K562 (cell line): ENCODE results near the gene MFAP3. TPM values are rescaled to one million over a fixed set of nuclear protein-coding genes. Genes with fewer than 3 reads are reported as not detected.

Experiments
- FOXA1 ChIP-seq: fragments of 450-650 bp; IDR thresholded peaks from 2 replicates; pipeline ENCODE4 v1.6.1; 2016; ENCODE audit warnings: mild to moderate bottlenecking, borderline replicate concordance
- MAFG ChIP-seq: fragments of 450-650 bp; conservative IDR thresholded peaks from 2 replicates; pipeline ENCODE4 v1.6.1; 2016; ENCODE audit warnings: missing genetic modification characterization, missing compliant biosample characterization
- ZNF184 ChIP-seq: sonication (generic); formaldehyde crosslinking; IDR thresholded peaks from 2 replicates; pipeline ENCODE4 v1.5.0; 2020; ENCODE audit warnings: missing genetic modification reagents
- ZNF318 ChIP-seq, 2 experiments: fragments of 450-650 bp; IDR thresholded peaks; 2 replicates each; pipeline ENCODE4 v1.6.1; 2016; ENCODE audit warnings: mild to moderate bottlenecking in 2 of 2, borderline replicate concordance in 1 of 2, low read depth in 1 of 2, moderate library complexity in 1 of 2
- ZNF395 ChIP-seq: fragments of 200-800 bp; sonication (Bioruptor generic); IDR thresholded peaks from 2 replicates; pipeline ENCODE4 v1.6.1; 2017; ENCODE audit warnings: missing genetic modification characterization, missing compliant biosample characterization
- polyA plus RNA-seq, 8 experiments: library from polyadenylated mRNA; depleted of rRNA in 4 of 8; stranded (reverse) in 5 of 8; unstranded in 3 of 8; fragments of >200 nt; fragmentation: Nextera tagmentation in 2 of 8; fragmentation: Illumina TruSeq in 1 of 8; extraction: Ambion mirVana in 2 of 8; extraction: Trizol in 1 of 8; gene quantifications; 2 replicates each; pipeline versions ENCODE4 v1.2.1 to v1.2.3, GENCODE V29; 2011 to 2014; ENCODE audit warnings: inconsistent platforms in 1 of 8, missing spikeins in 1 of 8
- total RNA-seq, 7 experiments: library from RNA; depleted of rRNA in 6 of 7; stranded (reverse); fragments of >200 nt in 6 of 7; fragmentation: Illumina TruSeq in 2 of 7; extraction: Trizol in 2 of 7; gene quantifications; 2 replicates each; pipeline versions ENCODE4 v1.2.1 to v1.2.3, GENCODE V29; 2011 to 2021; ENCODE audit warnings: low replicate concordance in 1 of 7

MFAP3 gene
- total and polyA plus RNA-seq, 9 of the 15 experiments (the other 6 are each of a cell fraction or from before 2014, with no cell fraction given) = 9.5 to 39.1 (median 20.7) TPM

GRCh38 chr5:153998010-153998409 lies 40.8 kb upstream of the MFAP3 start (continued):
- TF ChIP-seq ZNF318 (IDR thresholded peaks at IDR 0.05; ENCODE audit: borderline replicate concordance in 1 of 2, low read depth in 1 of 2) (no peak), ZNF395 (CRISPR knock-in tag) (no peak), ZNF184 (CRISPR knock-in tag) (no peak), MAFG (tag) (no peak), FOXA1 (no peak)
- TF ChIP-seq, all 486 proteins: peak for 0
